GM12878 (cell line): Measurements from ENCODE around the gene GLRX2. TPM values are rescaled to one million over a fixed set of nuclear protein-coding genes. Genes with fewer than 3 reads are reported as not detected.
"Not testable (repeated sequence)": the region's sequence is repeated elsewhere in the genome, so short reads cannot be mapped to it uniquely, and the experiment has no call there.

Experiments used
- ATAC-seq: fragments of 200-7000 bp; cut with Tn5 transposase; 3 replicates; pipeline ENCODE4 v1.9.1; 2020; ENCODE audit warnings: mild to moderate bottlenecking, moderate library complexity
- BruUV-seq: library from RNA; stranded (reverse); fragments of 400-500 nt; replicated peaks from 2 replicates; lab custom pipeline; 2021; lab: Mats Ljungman, UMichigan
- CTCF ChIA-PET: fragments of 300-600 bp; sonication (Branson Sonifier 250); formaldehyde crosslinking; extraction: SDS; loops from one replicate; lab custom pipeline; 2021; ENCODE audit warnings: inconsistent platforms; lab: Yijun Ruan, JAX
- POLR2A ChIA-PET: fragments of 350-600 bp; formaldehyde crosslinking; extraction: SDS; loops from one replicate; lab custom pipeline; 2021; ENCODE audit warnings: inconsistent platforms; lab: Charles Lee
- RAD21 ChIA-PET: fragments of 300-600 bp; sonication (Branson Sonifier 250); formaldehyde crosslinking; loops from one replicate; lab custom pipeline; 2023; ENCODE audit warnings: antibody characterized with exemption; ENCODE audit not compliant: unreplicated experiment; lab: Charles Lee
- SMC1A ChIA-PET: fragments of 300-600 bp; sonication (Branson Sonifier 250); formaldehyde crosslinking; loops from one replicate; lab custom pipeline; 2023; ENCODE audit not compliant: unreplicated experiment, uncharacterized antibody; lab: Charles Lee
- DNase-seq: peaks from one replicate; pipeline ENCODE4 v3.0.0-alpha.2; 2011; ENCODE audit warnings: low read depth, low spot score
- FAIRE-seq: peaks from 3 replicates; lab custom pipeline; 2011; peaks lifted over from hg19 to GRCh38; lab: Jason Lieb, UNC
- H2AFZ ChIP-seq: 2 replicates; pipeline ENCODE4 v1.6.0; 2011; ENCODE audit warnings: low read depth, low read length, control low read depth; ENCODE audit not compliant: control insufficient read depth
- H3K27ac ChIP-seq: 2 replicates; pipeline ENCODE4 v1.5.1; 2011; ENCODE audit warnings: control low read depth; ENCODE audit not compliant: control insufficient read depth, insufficient read depth
- H3K27me3 ChIP-seq, 2 experiments: replicated peaks in 1 of 2; 2 replicates each; pipeline versions ENCODE4 v1.6.0 to v1.6.1; 2011; ENCODE audit warnings: low read length in 1 of 2; ENCODE audit not compliant: control insufficient read depth in 2 of 2, insufficient read depth in 2 of 2
- H3K36me3 ChIP-seq, 2 experiments: 2 replicates each; pipeline ENCODE4 v1.5.1; 2011; ENCODE audit warnings: low read length in 1 of 2; ENCODE audit not compliant: control insufficient read depth in 2 of 2, insufficient read depth in 2 of 2
- H3K4me1 ChIP-seq: 2 replicates; pipeline ENCODE4 v1.6.1; 2011; ENCODE audit warnings: mild to moderate bottlenecking, low read length, moderate library complexity, mixed read lengths; ENCODE audit not compliant: control insufficient read depth, insufficient read depth
- H3K4me2 ChIP-seq: 2 replicates; pipeline ENCODE4 v1.6.0; 2011; ENCODE audit warnings: control low read depth; ENCODE audit not compliant: control insufficient read depth, insufficient read depth
- H3K4me3 ChIP-seq: fragments of 200-600 bp; sonication (generic); 2 replicates; pipeline ENCODE4 v1.5.1; 2016
- H3K79me2 ChIP-seq: 2 replicates; pipeline ENCODE4 v1.6.0; 2011; ENCODE audit warnings: low read length; ENCODE audit not compliant: control insufficient read depth, insufficient read depth
- H3K9ac ChIP-seq: 2 replicates; pipeline ENCODE4 v1.8.0; 2011; ENCODE audit warnings: low read length, control low read depth, mixed read lengths; ENCODE audit not compliant: control insufficient read depth, insufficient read depth
- H3K9me3 ChIP-seq: replicated peaks from 3 replicates; pipeline ENCODE4 v1.5.1; 2011; ENCODE audit warnings: mild to moderate bottlenecking, low read length; ENCODE audit not compliant: control insufficient read depth, insufficient read depth
- H4K20me1 ChIP-seq: 2 replicates; pipeline ENCODE4 v1.6.0; 2011; ENCODE audit not compliant: control insufficient read depth, insufficient read depth
- CBX5 ChIP-seq: sonication (generic); IDR thresholded peaks from 2 replicates; pipeline ENCODE4 v1.6.1; 2016; ENCODE audit warnings: low read depth, moderate library complexity, mild to moderate bottlenecking, inconsistent platforms
- ESRRA ChIP-seq: IDR thresholded peaks from 2 replicates; pipeline ENCODE4 v1.6.1; 2012; ENCODE audit warnings: mild to moderate bottlenecking, low read length, improper control_type of control experiment
- MLLT1 ChIP-seq: fragments of 450-650 bp; IDR thresholded peaks from 2 replicates; pipeline ENCODE4 v1.6.1; 2016; ENCODE audit warnings: mild to moderate bottlenecking
- NFYA ChIP-seq: IDR thresholded peaks from 2 replicates; pipeline ENCODE4 v1.6.1; 2011; ENCODE audit warnings: low read depth, mild to moderate bottlenecking, low read length, improper control_type of control experiment, borderline replicate concordance
- PAX5 ChIP-seq: IDR thresholded peaks from 2 replicates; pipeline ENCODE4 v1.6.1; 2011; ENCODE audit warnings: low read depth, low read length, borderline replicate concordance
- RBBP5 ChIP-seq: fragments of 200-600 bp; sonication (generic); conservative IDR thresholded peaks from 2 replicates; pipeline ENCODE4 v1.6.1; 2016
- SREBF2 ChIP-seq: IDR thresholded peaks from 2 replicates; pipeline ENCODE4 v1.6.1; 2012; ENCODE audit warnings: mild to moderate bottlenecking, low read length
- ZNF217 ChIP-seq: fragments of 450-650 bp; IDR thresholded peaks from 2 replicates; pipeline ENCODE4 v1.6.1; 2017; ENCODE audit warnings: antibody characterized with exemption, mild to moderate bottlenecking
- WGBS: methylation state at CpG from one replicate; pipeline ENCODE4 v1.1.6; 2016; ENCODE audit warnings: low lambda C conversion rate; ENCODE audit not compliant: insufficient replicate concordance, insufficient coverage; ENCODE audit errors: missing lambda C conversion rate; 5-methylcytosine and 5-hydroxymethylcytosine counted together
- in situ Hi-C: fragments of 300-500 bp; cut with MboI; formaldehyde crosslinking; loops from 9 replicates; pipeline ENCODE4 v1.14.3; 2018; ENCODE audit warnings: mixed read lengths
- intact Hi-C: fragments of 100-400 bp; cut with micrococcal nuclease; formaldehyde crosslinking; loops from one replicate; pipeline ENCODE4 v1.14.2; 2022; ENCODE audit not compliant: unreplicated experiment
- polyA plus RNA-seq, 11 experiments: library from polyadenylated mRNA; depleted of rRNA in 4 of 11; unstranded in 6 of 11; stranded (reverse) in 5 of 11; fragments of >200 nt; fragmentation: Nextera tagmentation in 4 of 11; fragmentation: Illumina TruSeq in 1 of 11; extraction: Ambion mirVana in 4 of 11; extraction: Trizol in 1 of 11; gene quantifications; 1 replicate in 1 of 11; 2 replicates in 10 of 11; pipeline versions ENCODE4 v1.2.1 to v1.2.3, GENCODE V29; 2011 to 2016; ENCODE audit warnings: inconsistent platforms in 2 of 11, missing spikeins in 2 of 11, low read depth in 1 of 11
- total RNA-seq, 4 experiments: library from RNA; depleted of rRNA in 3 of 4; stranded (reverse); fragments of >200 nt in 3 of 4; fragmentation: Illumina TruSeq in 1 of 4; extraction: Trizol in 1 of 4; gene quantifications; 2 replicates each; pipeline versions ENCODE4 v1.2.1 to v1.2.3, GENCODE V29; 2013 to 2021
- TF ChIP-seq, protein P1 (sequence below): fragments of 450-650 bp; IDR thresholded peaks from 2 replicates; pipeline ENCODE4 v1.6.1; 2014; ENCODE audit warnings: mild to moderate bottlenecking

Gene GLRX2
- total and polyA plus RNA-seq, 10 of the 15 experiments (the other 5 are each of a cell fraction or from before 2014, with no cell fraction given), result 5.5 to 67.6 (median 16.6) TPM

DNA sequence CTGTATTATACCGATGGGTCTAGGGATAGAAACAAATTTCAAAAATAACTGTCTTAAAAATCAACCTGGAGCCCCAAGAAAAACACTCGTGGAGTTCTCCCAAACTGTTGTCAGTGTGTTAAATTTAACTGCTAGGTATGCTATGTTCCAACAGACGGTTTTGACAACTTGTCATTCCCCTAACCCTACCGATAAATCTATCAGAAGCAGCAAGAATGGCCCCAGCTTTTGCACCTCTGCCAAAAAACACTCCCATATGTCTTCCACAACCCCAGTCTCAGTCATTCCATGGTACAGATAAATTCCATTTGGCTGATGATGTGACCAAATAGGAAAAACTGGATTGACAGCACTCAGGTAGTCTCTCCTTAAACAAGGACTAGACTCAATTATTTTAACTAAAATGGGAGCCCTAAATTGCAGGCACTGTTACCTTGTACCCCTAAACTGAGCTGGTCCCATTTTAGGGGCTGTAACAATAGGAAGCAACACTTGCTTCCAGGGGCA is 51.0 kb downstream of the GLRX2 start:
- TF ChIP-seq ZNF217 (no peak), MLLT1 (peak; percentile 34; the same call in 1 of the 2 replicates), SREBF2 (no peak), CBX5 (no peak), NFYA (no peak), RBBP5 (no peak), PAX5 (no peak), ESRRA (no peak)
- TF ChIP-seq, protein P1, sequence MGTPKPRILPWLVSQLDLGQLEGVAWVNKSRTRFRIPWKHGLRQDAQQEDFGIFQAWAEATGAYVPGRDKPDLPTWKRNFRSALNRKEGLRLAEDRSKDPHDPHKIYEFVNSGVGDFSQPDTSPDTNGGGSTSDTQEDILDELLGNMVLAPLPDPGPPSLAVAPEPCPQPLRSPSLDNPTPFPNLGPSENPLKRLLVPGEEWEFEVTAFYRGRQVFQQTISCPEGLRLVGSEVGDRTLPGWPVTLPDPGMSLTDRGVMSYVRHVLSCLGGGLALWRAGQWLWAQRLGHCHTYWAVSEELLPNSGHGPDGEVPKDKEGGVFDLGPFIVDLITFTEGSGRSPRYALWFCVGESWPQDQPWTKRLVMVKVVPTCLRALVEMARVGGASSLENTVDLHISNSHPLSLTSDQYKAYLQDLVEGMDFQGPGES, result no peak
- ATAC-seq (no peak), FAIRE-seq (no peak), DNase-seq (no peak)
- Histone ChIP-seq H3K4me3 (no peak overlapping the region), H3K79me2 (peaks cover 74% of the 10 kb centered on the region), H4K20me1 (no peaks in the 10 kb centered on the region), H3K4me2 (peak overlapping the region; percentile 23; the same call in 1 of the 2 replicates), H3K27me3 (no peaks in the 10 kb centered on the region), H2AFZ (no peak overlapping the region), H3K9ac (no peak overlapping the region), H3K27ac (no peak overlapping the region), H3K9me3 (no peaks in the 10 kb centered on the region; the same call in 2 of the 3 replicates), H3K36me3 (peaks cover 0 to 11% of the 10 kb centered on the region in 2 experiments; a peak in 3 of 4 replicates), H3K4me1 (peaks cover 16% of the 10 kb centered on the region)
- intact Hi-C loops, result loop anchor here (10.0 kb wide), 1 partner anchor 499 kb away; no protein-coding TSS in a partner anchor
- ChIA-PET RAD21 (no interaction called here), SMC1A (interaction anchor here (0.7 to 1.2 kb wide), 2 partner anchors 11 to 139 kb away, joined by 3 read pairs; no protein-coding TSS in a partner anchor), CTCF (no interaction called here), POLR2A (interaction anchor here (0.6 kb wide), 1 partner anchor 13 kb away, joined by 5 read pairs; no protein-coding TSS in a partner anchor)
- in situ Hi-C loops, result no loop called here
- WGBS, result 72% methylated on average over 4 of the region's 4 CpGs
- BruUV-seq, result no TSS peak

DNA sequence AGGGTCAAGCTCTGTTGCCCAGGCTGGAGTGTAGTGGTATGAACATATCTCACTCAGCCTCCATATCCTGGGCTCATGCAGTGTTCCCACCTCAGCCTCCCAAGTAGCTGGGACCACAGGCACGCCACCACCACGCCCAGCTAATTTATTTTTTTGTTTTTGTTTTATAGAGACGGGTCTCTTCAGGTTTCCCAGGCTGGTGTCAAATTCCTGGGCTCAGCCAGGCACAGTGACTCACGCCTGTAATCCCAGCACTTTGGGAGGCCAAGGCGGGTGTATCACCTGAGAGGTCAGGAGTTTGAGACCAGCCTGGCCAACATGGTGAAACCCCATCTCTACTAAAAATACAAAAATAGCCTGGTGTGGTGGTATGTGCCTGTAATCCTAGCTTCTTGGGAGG is 56.3 kb downstream of the GLRX2 start:
- H3K4me2 ChIP-seq, H3K27me3 ChIP-seq, intact Hi-C loops, POLR2A ChIA-PET, in situ Hi-C loops, H4K20me1 ChIP-seq, H3K4me1 ChIP-seq, H3K9ac ChIP-seq, H2AFZ ChIP-seq, H3K4me3 ChIP-seq, H3K27ac ChIP-seq, DNase-seq, H3K9me3 ChIP-seq, BruUV-seq, FAIRE-seq: not testable (repeated sequence)
- CTCF ChIA-PET, result interaction anchor here (0.9 to 1.5 kb wide), 6 partner anchors 10 to 538 kb away, joined by 3 to 4 read pairs (median 3); partner anchors contain the start of gene UCHL5
- SMC1A ChIA-PET, result interaction anchor here (1.3 to 2.4 kb wide), 2 partner anchors 9 to 27 kb away, joined by 3 to 11 read pairs; partner anchors contain the start of genes RO60 and UCHL5
- peaks cover 23% of the 10 kb centered on the region for H3K79me2 ChIP-seq
- ATAC-seq, result 0 out of 3 replicates have a peak, but pooled peaks have one; percentile 20
- H3K36me3 ChIP-seq, result peaks cover 1 to 17% of the 10 kb centered on the region in 2 experiments; a peak in 3 of 4 replicates
- RAD21 ChIA-PET, result interaction anchor here (1.0 to 3.0 kb wide), 2 partner anchors 10 to 17 kb away, joined by 3 to 8 read pairs; partner anchors contain the start of gene UCHL5
- 80% methylated on average over 5 of the region's 5 CpGs for WGBS
